Measurements from ENCODE around the gene DLG3. TPM values are rescaled to one million over a fixed set of nuclear protein-coding genes. Genes with fewer than 3 reads are reported as not detected.

The DLG3 gene
- total RNA-seq, 1 donor from 2014 or later, result 12.5 TPM

DNA sequence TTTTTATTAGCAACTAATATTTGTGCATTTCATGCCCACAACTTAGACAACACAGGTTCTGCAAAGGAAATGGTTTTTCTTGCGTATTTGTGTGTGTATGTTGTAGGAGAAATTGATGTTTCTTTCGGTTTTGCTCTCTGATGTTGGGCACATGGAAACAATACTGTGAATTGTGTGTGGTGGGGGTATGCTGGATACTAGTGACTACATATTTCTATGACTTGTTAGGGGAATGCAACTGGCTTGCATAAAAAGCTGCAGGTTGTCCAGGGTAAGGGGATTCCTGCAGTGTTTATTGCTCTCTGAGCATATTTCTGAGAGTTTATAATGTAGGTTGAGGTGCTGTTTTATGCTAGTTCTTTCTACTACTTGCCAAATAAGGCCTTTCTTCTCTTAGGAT is 11.6 kb downstream of the DLG3 start:
- no peak for DNase-seq (ENCODE audit: extremely low spot score, unreplicated experiment)
- Mint-ChIP-seq H3K27me3 (ENCODE audit: unreplicated experiment) (no peaks in the 10 kb centered on the region), H3K36me3 (ENCODE audit: unreplicated experiment) (peaks cover 3% of the 10 kb centered on the region), H3K4me3 (ENCODE audit: unreplicated experiment) (no peak overlapping the region), H3K27ac (ENCODE audit: unreplicated experiment) (no peak overlapping the region), H3K4me1 (ENCODE audit: unreplicated experiment) (peaks cover 20% of the 10 kb centered on the region), H3K9me3 (ENCODE audit: unreplicated experiment) (peaks cover 3% of the 10 kb centered on the region)
- TF ChIP-seq, protein P1, sequence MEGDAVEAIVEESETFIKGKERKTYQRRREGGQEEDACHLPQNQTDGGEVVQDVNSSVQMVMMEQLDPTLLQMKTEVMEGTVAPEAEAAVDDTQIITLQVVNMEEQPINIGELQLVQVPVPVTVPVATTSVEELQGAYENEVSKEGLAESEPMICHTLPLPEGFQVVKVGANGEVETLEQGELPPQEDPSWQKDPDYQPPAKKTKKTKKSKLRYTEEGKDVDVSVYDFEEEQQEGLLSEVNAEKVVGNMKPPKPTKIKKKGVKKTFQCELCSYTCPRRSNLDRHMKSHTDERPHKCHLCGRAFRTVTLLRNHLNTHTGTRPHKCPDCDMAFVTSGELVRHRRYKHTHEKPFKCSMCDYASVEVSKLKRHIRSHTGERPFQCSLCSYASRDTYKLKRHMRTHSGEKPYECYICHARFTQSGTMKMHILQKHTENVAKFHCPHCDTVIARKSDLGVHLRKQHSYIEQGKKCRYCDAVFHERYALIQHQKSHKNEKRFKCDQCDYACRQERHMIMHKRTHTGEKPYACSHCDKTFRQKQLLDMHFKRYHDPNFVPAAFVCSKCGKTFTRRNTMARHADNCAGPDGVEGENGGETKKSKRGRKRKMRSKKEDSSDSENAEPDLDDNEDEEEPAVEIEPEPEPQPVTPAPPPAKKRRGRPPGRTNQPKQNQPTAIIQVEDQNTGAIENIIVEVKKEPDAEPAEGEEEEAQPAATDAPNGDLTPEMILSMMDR (IDR thresholded peaks at IDR 0.05), result no peak

DNA sequence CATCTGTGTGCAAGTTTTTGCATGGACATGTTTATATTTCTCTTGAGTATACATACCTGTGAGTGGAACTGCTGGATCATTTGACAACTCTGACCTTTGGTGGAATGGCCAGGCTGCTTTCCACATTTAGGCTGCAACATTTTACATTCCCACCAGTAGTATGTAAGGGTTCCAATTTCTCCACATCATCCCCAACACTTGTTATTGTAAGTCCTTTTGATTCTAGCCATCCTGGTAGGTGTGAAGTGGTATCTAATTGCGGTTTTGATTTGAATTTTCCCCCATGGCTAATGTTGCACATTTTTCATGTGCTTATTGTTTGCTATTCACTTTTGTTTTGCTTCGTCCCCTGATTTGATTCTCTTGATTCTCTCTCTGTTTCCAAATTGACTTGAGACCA is 16.4 kb downstream of the DLG3 start:
- no peak for DNase-seq (ENCODE audit: extremely low spot score, unreplicated experiment)
- H3K27me3 Mint-ChIP-seq (ENCODE audit: unreplicated experiment), result no peaks in the 10 kb centered on the region
- TF ChIP-seq, protein P1 (IDR thresholded peaks at IDR 0.05), result no peak
- H3K4me3 Mint-ChIP-seq (ENCODE audit: unreplicated experiment), result no peak overlapping the region
- H3K36me3 Mint-ChIP-seq (ENCODE audit: unreplicated experiment), result peaks cover 3% of the 10 kb centered on the region
- H3K27ac Mint-ChIP-seq (ENCODE audit: unreplicated experiment), result no peak overlapping the region
- H3K4me1 Mint-ChIP-seq (ENCODE audit: unreplicated experiment), result no peaks in the 10 kb centered on the region
- H3K9me3 Mint-ChIP-seq (ENCODE audit: unreplicated experiment), result peaks cover 4% of the 10 kb centered on the region

DNA sequence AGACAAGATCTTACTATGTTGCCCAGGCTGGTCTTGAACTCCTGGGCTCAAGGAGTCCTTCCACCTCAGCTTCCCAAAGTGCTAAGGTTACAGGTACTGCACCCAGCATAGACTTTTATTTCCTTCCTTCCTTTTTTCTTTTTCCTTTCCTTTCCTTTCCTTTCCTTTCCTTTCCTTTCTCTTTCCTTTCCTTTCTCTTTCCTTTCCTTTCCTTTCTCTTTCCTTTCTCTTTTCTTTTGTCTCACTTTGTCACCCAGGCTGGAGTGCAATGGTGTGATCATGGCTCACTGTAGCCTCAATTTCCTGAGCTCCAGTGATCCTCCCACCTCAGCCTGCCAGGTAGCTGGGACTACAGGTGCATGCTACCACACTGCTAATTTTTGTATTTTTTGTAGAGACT is 19.4 kb downstream of the DLG3 start:
- H3K4me3 Mint-ChIP-seq (ENCODE audit: unreplicated experiment), result no peak overlapping the region
- no peak overlapping the region for H3K27ac Mint-ChIP-seq (ENCODE audit: unreplicated experiment)
- peaks cover 4% of the 10 kb centered on the region for H3K9me3 Mint-ChIP-seq (ENCODE audit: unreplicated experiment)
- no peaks in the 10 kb centered on the region for H3K27me3 Mint-ChIP-seq (ENCODE audit: unreplicated experiment)
- H3K36me3 Mint-ChIP-seq (ENCODE audit: unreplicated experiment), result peaks cover 3% of the 10 kb centered on the region
- no peaks in the 10 kb centered on the region for H3K4me1 Mint-ChIP-seq (ENCODE audit: unreplicated experiment)
- DNase-seq (ENCODE audit: extremely low spot score, unreplicated experiment), result no peak
- TF ChIP-seq, protein P1 (IDR thresholded peaks at IDR 0.05), result no peak

DNA sequence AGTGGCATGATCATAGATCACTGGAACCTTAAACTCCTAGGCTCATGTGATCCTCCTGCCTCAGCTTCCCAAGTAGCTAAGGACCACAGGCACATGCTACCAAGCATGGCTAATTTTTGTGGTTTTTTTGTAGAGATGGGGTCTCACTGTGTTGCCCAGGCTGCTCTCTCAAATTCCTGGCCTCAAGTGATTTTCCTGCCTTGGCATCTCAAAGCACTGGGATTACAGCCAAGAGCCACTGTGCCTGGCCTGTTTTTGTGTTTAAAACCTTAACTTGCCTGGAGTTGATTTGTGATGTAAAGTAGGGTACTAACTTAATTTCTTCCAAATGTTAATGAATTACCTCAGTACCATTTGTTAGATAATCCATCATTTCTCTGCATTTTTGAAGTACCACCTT is 22.3 kb downstream of the DLG3 start:
- no peak for DNase-seq (ENCODE audit: extremely low spot score, unreplicated experiment)
- no peaks in the 10 kb centered on the region for H3K27me3 Mint-ChIP-seq (ENCODE audit: unreplicated experiment)
- peaks cover 4% of the 10 kb centered on the region for H3K36me3 Mint-ChIP-seq (ENCODE audit: unreplicated experiment)
- TF ChIP-seq, protein P1 (IDR thresholded peaks at IDR 0.05), result no peak
- no peaks in the 10 kb centered on the region for H3K4me1 Mint-ChIP-seq (ENCODE audit: unreplicated experiment)
- no peak overlapping the region for H3K4me3 Mint-ChIP-seq (ENCODE audit: unreplicated experiment)
- H3K27ac Mint-ChIP-seq (ENCODE audit: unreplicated experiment), result no peak overlapping the region
- H3K9me3 Mint-ChIP-seq (ENCODE audit: unreplicated experiment), result peaks cover 10% of the 10 kb centered on the region

DNA sequence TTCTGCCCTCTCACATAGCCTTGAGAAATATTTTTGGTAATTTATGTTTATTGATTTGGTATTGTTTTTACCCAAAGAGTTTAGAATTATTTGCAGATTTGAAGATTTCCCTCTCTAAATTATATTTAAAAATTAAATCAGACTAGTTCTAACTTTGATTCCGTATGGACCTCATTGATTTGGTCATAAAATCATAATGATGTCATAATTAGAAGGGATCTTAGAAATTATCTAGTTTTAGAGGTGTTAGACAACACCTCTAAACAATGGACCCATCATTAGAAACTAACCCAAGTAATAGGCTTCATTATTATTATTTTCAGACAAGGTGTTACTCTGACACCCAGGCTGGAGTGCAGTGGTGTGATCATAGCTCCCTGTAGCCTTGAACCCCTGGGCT is 24.1 kb downstream of the DLG3 start:
- Mint-ChIP-seq H3K27me3 (ENCODE audit: unreplicated experiment) (no peaks in the 10 kb centered on the region), H3K4me3 (ENCODE audit: unreplicated experiment) (no peak overlapping the region), H3K36me3 (ENCODE audit: unreplicated experiment) (peaks cover 7% of the 10 kb centered on the region), H3K9me3 (ENCODE audit: unreplicated experiment) (peaks cover 10% of the 10 kb centered on the region), H3K27ac (ENCODE audit: unreplicated experiment) (no peak overlapping the region), H3K4me1 (ENCODE audit: unreplicated experiment) (no peaks in the 10 kb centered on the region)
- no peak for DNase-seq (ENCODE audit: extremely low spot score, unreplicated experiment)
- TF ChIP-seq, protein P1 (IDR thresholded peaks at IDR 0.05), result no peak
